OCI-LY3 (cell line): ENCODE results near the gene ACAP2.

Experiments
- H2AFZ ChIP-seq: fragments of 200-600, 300-600 bp; shearing (Covaris generic); 2 replicates; pipeline ENCODE4 v1.6.0; 2014; ENCODE audit warnings: antibody characterized with exemption, low read depth, low read length
- H3K27ac ChIP-seq: fragments of 200-600, 300-600 bp; sonication (generic); 2 replicates; pipeline ENCODE4 v1.5.1; 2014; ENCODE audit warnings: mild to moderate bottlenecking, low read length, moderate library complexity, mixed read lengths
- H3K27me3 ChIP-seq: fragments of 200-600, 300-600 bp; sonication (generic); 2 replicates; pipeline ENCODE4 v1.6.1; 2014; ENCODE audit warnings: low read depth, low read length, mixed read lengths
- H3K36me3 ChIP-seq: fragments of 200-600, 300-600 bp; sonication (generic); replicated peaks from 2 replicates; pipeline ENCODE3; 2014; ENCODE audit warnings: low read depth, low read length, mixed read lengths
- H3K4me1 ChIP-seq: fragments of 300-600, 200-600 bp; sonication (generic); 2 replicates; pipeline ENCODE4 v1.6.1; 2014; ENCODE audit warnings: low read length, mixed read lengths
- H3K4me2 ChIP-seq: fragments of 200-600, 300-600 bp; sonication (generic); 2 replicates; pipeline ENCODE4 v1.6.1; 2014; ENCODE audit warnings: low read length, mixed read lengths
- H3K4me3 ChIP-seq: fragments of 300-600, 200-600 bp; sonication (generic); 2 replicates; pipeline ENCODE4 v1.5.1; 2014; ENCODE audit warnings: antibody characterized with exemption, mild to moderate bottlenecking, low read length, moderate library complexity
- H3K79me2 ChIP-seq: fragments of 300-600, 200-600 bp; shearing (Covaris generic); 2 replicates; pipeline ENCODE4 v1.6.1; 2014; ENCODE audit warnings: mild to moderate bottlenecking, low read length, mixed read lengths
- H3K9ac ChIP-seq: fragments of 300-600, 200-600 bp; shearing (Covaris generic); 2 replicates; pipeline ENCODE4 v1.6.0; 2014; ENCODE audit warnings: mild to moderate bottlenecking, low read length, moderate library complexity
- H3K9me3 ChIP-seq: fragments of 200-600, 300-600 bp; shearing (Covaris generic); 2 replicates; pipeline ENCODE4 v1.6.1; 2014; ENCODE audit warnings: low read length, mixed read lengths; ENCODE audit not compliant: insufficient read depth
- H4K20me1 ChIP-seq: fragments of 200-600, 300-600 bp; sonication (generic); 2 replicates; pipeline ENCODE4 v1.6.1; 2016; ENCODE audit warnings: low read length, mixed read lengths; ENCODE audit not compliant: insufficient read depth
- EZH2phosphoT487 ChIP-seq: fragments of 200-600 bp; shearing (Covaris generic); IDR thresholded peaks from 2 replicates; pipeline ENCODE4 v1.6.1; 2018; ENCODE audit warnings: antibody characterized with exemption, mixed run types, low read depth
- TF ChIP-seq, protein P1 (sequence below): fragments of 200-600, 300-600 bp; sonication (generic); IDR thresholded peaks from 2 replicates; pipeline ENCODE4 v1.5.1; 2014; ENCODE audit warnings: antibody characterized with exemption, low read length, low read depth

The ACAP2 gene

DNA sequence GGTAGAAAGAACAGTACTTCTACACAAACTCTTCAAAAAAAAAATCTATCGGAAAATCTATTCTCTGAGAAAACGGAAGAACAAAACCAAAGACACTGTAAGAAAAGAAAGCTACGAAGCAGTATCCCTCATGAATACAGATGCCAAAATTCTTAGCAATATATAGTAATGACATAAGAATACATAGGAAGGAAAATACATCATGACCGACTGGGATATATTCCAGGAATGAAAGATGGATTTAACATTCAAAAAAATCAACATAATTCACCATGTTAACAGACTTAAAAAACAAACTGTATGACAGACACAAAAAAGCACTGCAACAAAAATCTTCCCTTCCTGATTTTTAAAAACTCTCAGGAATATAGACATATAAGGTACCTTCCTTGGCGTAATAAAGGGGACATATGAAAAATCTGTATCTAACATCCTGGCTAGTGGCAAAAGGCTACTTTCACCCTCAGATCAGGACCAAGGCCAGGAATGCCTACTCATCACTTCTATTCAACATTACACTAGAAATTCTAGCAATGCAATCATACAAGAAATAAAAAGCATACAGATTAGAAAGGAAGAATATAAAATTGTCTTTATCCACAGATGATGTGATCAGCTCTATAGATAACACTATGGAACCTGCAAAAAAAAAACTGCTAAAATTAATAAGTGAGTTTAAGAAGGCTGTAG is 94.2 kb downstream of the ACAP2 start:
- H3K79me2 ChIP-seq, result no peaks in the 10 kb centered on the region
- no peaks in the 10 kb centered on the region for H3K36me3 ChIP-seq

DNA sequence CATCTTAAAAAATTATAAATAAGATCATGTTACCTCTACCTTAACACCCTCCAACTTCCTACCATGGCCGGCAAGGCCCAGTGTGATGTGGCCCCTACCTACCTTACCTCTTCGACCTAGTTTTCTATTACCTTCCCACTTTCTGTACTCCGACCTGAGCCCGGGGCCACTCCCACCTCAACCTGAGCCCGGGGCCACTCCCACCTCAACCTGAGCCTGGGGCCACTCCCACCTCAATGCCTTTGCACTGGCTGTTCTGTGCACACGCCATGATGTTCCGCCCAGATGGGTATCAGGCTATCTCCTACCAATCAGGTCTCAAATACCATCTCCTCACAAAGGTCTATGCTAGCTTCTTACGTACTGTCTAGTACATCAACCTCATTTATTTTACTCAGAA is 105.1 kb downstream of the ACAP2 start:
- TF ChIP-seq, protein P1, sequence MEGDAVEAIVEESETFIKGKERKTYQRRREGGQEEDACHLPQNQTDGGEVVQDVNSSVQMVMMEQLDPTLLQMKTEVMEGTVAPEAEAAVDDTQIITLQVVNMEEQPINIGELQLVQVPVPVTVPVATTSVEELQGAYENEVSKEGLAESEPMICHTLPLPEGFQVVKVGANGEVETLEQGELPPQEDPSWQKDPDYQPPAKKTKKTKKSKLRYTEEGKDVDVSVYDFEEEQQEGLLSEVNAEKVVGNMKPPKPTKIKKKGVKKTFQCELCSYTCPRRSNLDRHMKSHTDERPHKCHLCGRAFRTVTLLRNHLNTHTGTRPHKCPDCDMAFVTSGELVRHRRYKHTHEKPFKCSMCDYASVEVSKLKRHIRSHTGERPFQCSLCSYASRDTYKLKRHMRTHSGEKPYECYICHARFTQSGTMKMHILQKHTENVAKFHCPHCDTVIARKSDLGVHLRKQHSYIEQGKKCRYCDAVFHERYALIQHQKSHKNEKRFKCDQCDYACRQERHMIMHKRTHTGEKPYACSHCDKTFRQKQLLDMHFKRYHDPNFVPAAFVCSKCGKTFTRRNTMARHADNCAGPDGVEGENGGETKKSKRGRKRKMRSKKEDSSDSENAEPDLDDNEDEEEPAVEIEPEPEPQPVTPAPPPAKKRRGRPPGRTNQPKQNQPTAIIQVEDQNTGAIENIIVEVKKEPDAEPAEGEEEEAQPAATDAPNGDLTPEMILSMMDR, result no peak
- TF ChIP-seq EZH2phosphoT487, result no peak
- Histone ChIP-seq H4K20me1 (no peaks in the 10 kb centered on the region), H3K9me3 (no peaks in the 10 kb centered on the region), H2AFZ (no peak overlapping the region), H3K4me2 (no peak overlapping the region), H3K9ac (no peak overlapping the region), H3K36me3 (no peaks in the 10 kb centered on the region), H3K79me2 (no peaks in the 10 kb centered on the region), H3K27ac (no peak overlapping the region), H3K27me3 (no peaks in the 10 kb centered on the region), H3K4me1 (no peaks in the 10 kb centered on the region), H3K4me3 (no peak overlapping the region)

More for the DNA sequence above, 94.2 kb downstream of the ACAP2 start:
- no peaks in the 10 kb centered on the region for H3K4me1 ChIP-seq
- H3K4me3 ChIP-seq, result no peak overlapping the region
- no peaks in the 10 kb centered on the region; the same call in 1 of the 2 replicates for H4K20me1 ChIP-seq
- no peaks in the 10 kb centered on the region for H3K27me3 ChIP-seq
- no peaks in the 10 kb centered on the region for H3K9me3 ChIP-seq
- H2AFZ ChIP-seq, result no peak overlapping the region
- H3K4me2 ChIP-seq, result no peak overlapping the region
- no peak overlapping the region for H3K9ac ChIP-seq
- no peak overlapping the region for H3K27ac ChIP-seq
- TF ChIP-seq, protein P1, result no peak

DNA sequence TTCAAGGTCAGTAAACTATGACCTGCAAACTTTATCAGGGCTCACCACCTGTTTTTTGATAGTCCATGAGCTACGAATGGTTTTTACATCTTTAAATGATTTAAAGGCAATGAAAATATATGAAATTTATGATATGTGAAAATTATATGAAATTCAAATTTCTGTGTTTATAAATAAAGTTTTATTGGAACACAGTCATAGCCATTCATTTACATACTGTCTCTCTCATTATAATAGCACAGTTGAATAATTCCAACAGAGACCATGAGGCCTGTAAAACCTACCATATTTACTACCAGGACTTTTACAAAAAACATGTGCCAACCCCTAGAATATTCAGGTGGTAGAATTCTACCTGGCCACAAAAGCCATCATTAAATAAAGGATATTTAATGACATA is 107.9 kb downstream of the ACAP2 start:
- no peak overlapping the region for H2AFZ ChIP-seq
- H3K4me3 ChIP-seq, result no peak overlapping the region
- no peak overlapping the region for H3K4me2 ChIP-seq
- no peak overlapping the region for H3K9ac ChIP-seq
- TF ChIP-seq, protein P1, result no peak
- no peak for TF ChIP-seq EZH2phosphoT487
- H3K27me3 ChIP-seq, result no peaks in the 10 kb centered on the region
- H3K4me1 ChIP-seq, result no peaks in the 10 kb centered on the region
- H3K9me3 ChIP-seq, result no peaks in the 10 kb centered on the region
- no peaks in the 10 kb centered on the region for H3K79me2 ChIP-seq
- no peaks in the 10 kb centered on the region for H3K36me3 ChIP-seq
- no peaks in the 10 kb centered on the region for H4K20me1 ChIP-seq
- H3K27ac ChIP-seq, result no peak overlapping the region

DNA sequence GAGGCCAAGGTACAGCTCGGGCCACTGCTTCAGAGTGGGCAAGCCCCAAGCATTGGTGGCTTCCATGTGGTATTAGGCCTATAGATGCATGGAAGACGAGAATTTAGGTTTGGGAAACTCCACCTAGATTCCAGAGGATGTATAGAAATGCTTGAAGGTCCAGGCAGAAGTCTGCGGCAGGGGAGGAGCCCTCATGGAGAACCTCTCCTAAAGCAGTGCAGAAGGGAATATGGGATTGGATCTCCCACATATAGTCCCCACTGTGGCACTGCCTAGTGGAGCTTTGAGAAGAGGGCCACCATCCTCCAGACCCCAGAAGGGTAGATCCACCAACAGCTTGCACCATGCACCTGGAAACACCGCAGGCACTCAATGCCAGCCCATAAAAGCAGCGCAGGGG is 123.8 kb downstream of the ACAP2 start:
- H2AFZ ChIP-seq, result no peak overlapping the region
- no peaks in the 10 kb centered on the region for H4K20me1 ChIP-seq
- H3K36me3 ChIP-seq, result peaks cover 29% of the 10 kb centered on the region
- H3K4me1 ChIP-seq, result no peaks in the 10 kb centered on the region
- TF ChIP-seq EZH2phosphoT487, result no peak
- TF ChIP-seq, protein P1, result no peak
- no peaks in the 10 kb centered on the region for H3K79me2 ChIP-seq
- H3K27me3 ChIP-seq, result no peaks in the 10 kb centered on the region
- H3K4me3 ChIP-seq, result no peak overlapping the region
- H3K27ac ChIP-seq, result no peak overlapping the region
- H3K9ac ChIP-seq, result no peak overlapping the region
- no peak overlapping the region for H3K4me2 ChIP-seq
- H3K9me3 ChIP-seq, result peaks cover 12% of the 10 kb centered on the region; the same call in 1 of the 2 replicates
